ENCODE results near the gene ZNF892.

The ZNF892 gene

DNA sequence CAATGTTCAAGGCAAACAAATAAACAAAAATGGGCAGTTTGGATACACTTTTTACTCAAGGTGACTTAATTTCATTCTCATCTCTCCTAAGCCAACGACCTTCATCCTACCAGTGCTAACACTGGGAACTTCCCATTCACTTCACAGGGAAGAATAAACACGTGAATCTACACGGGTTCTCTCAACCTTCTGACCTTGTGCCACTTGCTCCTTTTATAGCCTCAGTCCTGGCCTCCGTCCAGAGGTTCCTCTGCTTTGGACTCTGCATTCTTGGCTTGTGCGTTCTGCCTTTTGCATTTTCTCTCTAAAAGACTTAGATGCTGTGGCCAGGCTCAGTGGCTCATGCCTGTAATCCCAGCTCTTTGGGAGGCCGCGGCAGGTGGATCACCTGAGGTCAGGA, 27.9 kb upstream of the ZNF892 start:
- TF ChIP-seq FOXP2 (optimal IDR thresholded peaks at IDR 0.05; ENCODE audit: borderline replicate concordance, extremely low read depth, extremely low read length, insufficient read depth) (no peak), SIN3A (IDR thresholded peaks at IDR 0.05; ENCODE audit: borderline replicate concordance, insufficient read depth, low read length) (no peak), TAF1 (IDR thresholded peaks at IDR 0.05; ENCODE audit: borderline replicate concordance, insufficient read depth, low read length) (no peak), POLR2AphosphoS5 (IDR thresholded peaks at IDR 0.05; ENCODE audit: low read depth, low read length) (no peak)
- TF ChIP-seq, protein P1, sequence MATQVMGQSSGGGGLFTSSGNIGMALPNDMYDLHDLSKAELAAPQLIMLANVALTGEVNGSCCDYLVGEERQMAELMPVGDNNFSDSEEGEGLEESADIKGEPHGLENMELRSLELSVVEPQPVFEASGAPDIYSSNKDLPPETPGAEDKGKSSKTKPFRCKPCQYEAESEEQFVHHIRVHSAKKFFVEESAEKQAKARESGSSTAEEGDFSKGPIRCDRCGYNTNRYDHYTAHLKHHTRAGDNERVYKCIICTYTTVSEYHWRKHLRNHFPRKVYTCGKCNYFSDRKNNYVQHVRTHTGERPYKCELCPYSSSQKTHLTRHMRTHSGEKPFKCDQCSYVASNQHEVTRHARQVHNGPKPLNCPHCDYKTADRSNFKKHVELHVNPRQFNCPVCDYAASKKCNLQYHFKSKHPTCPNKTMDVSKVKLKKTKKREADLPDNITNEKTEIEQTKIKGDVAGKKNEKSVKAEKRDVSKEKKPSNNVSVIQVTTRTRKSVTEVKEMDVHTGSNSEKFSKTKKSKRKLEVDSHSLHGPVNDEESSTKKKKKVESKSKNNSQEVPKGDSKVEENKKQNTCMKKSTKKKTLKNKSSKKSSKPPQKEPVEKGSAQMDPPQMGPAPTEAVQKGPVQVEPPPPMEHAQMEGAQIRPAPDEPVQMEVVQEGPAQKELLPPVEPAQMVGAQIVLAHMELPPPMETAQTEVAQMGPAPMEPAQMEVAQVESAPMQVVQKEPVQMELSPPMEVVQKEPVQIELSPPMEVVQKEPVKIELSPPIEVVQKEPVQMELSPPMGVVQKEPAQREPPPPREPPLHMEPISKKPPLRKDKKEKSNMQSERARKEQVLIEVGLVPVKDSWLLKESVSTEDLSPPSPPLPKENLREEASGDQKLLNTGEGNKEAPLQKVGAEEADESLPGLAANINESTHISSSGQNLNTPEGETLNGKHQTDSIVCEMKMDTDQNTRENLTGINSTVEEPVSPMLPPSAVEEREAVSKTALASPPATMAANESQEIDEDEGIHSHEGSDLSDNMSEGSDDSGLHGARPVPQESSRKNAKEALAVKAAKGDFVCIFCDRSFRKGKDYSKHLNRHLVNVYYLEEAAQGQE (IDR thresholded peaks at IDR 0.05; ENCODE audit: insufficient read depth in 1 of 2, low read depth in 2 of 2, low read length in 2 of 2): no peak

DNA sequence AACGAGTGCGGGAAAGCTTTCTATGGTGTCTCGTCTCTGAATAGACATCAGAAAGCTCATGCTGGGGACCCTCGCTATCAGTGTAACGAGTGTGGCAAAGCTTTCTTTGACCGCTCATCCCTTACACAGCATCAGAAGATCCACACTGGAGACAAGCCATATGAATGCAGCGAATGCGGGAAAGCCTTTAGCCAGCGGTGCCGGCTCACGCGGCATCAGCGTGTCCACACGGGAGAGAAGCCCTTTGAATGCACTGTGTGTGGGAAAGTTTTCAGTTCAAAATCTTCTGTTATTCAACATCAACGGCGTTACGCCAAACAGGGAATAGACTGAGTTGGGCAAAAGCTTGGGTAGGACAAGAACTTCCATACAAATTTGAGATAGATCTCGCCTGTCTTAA, 25.5 kb upstream of the ZNF892 start:
- TF ChIP-seq TAF1 (IDR thresholded peaks at IDR 0.05; ENCODE audit: borderline replicate concordance, insufficient read depth, low read length): no peak
- no peak for TF ChIP-seq POLR2AphosphoS5 (IDR thresholded peaks at IDR 0.05; ENCODE audit: low read depth, low read length)
- no peak for TF ChIP-seq SIN3A (IDR thresholded peaks at IDR 0.05; ENCODE audit: borderline replicate concordance, insufficient read depth, low read length)
- TF ChIP-seq FOXP2 (optimal IDR thresholded peaks at IDR 0.05; ENCODE audit: borderline replicate concordance, extremely low read depth, extremely low read length, insufficient read depth): no peak
- TF ChIP-seq, protein P1 (IDR thresholded peaks at IDR 0.05; ENCODE audit: insufficient read depth in 1 of 2, low read depth in 2 of 2, low read length in 2 of 2): no peak

- no peak for TF ChIP-seq FOXP2 (optimal IDR thresholded peaks at IDR 0.05; ENCODE audit: borderline replicate concordance, extremely low read depth, extremely low read length, insufficient read depth)
- TF ChIP-seq TAF1 (IDR thresholded peaks at IDR 0.05; ENCODE audit: borderline replicate concordance, insufficient read depth, low read length): no peak
Measured at GRCh38 chr2:95185197-95185596, 22.1 kb upstream of the ZNF892 start.

GRCh38 chr2:95185973-95186372, 21.3 kb upstream of the ZNF892 start:
- TF ChIP-seq POLR2AphosphoS5 (IDR thresholded peaks at IDR 0.05; ENCODE audit: low read depth, low read length) (no peak), SIN3A (IDR thresholded peaks at IDR 0.05; ENCODE audit: borderline replicate concordance, insufficient read depth, low read length) (no peak), TAF1 (IDR thresholded peaks at IDR 0.05; ENCODE audit: borderline replicate concordance, insufficient read depth, low read length) (no peak), FOXP2 (optimal IDR thresholded peaks at IDR 0.05; ENCODE audit: borderline replicate concordance, extremely low read depth, extremely low read length, insufficient read depth) (no peak)
- TF ChIP-seq, protein P1 (IDR thresholded peaks at IDR 0.05; ENCODE audit: insufficient read depth in 1 of 2, low read depth in 2 of 2, low read length in 2 of 2): no peak

DNA sequence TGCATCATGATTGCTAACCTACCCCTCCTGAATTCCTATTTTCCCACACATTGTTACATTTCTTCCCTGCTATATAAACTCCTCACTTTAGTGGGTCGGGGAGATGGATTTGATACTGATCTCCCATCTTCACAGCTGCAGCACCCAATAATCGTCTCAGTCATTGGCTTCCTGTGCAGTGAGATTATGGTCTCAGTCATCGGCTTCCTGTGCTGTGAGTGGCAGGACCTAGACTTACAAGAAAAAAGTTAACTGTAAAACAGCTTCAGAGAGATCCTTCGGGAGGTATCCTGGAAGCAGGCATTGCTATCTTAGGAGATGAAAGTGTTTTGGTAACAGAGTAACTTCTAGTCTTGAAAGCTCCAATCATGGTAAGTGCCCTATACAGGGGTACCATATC, 3.4 kb upstream of the ZNF892 start:
- TF ChIP-seq POLR2AphosphoS5 (IDR thresholded peaks at IDR 0.05; ENCODE audit: low read depth, low read length) (no peak), SIN3A (IDR thresholded peaks at IDR 0.05; ENCODE audit: borderline replicate concordance, insufficient read depth, low read length) (no peak), FOXP2 (optimal IDR thresholded peaks at IDR 0.05; ENCODE audit: borderline replicate concordance, extremely low read depth, extremely low read length, insufficient read depth) (no peak), TAF1 (IDR thresholded peaks at IDR 0.05; ENCODE audit: borderline replicate concordance, insufficient read depth, low read length) (no peak)
- TF ChIP-seq, protein P1 (IDR thresholded peaks at IDR 0.05; ENCODE audit: insufficient read depth in 1 of 2, low read depth in 2 of 2, low read length in 2 of 2): no peak
